ENCODE data around the gene IFT25. TPM values are rescaled to one million over a fixed set of nuclear protein-coding genes. Genes with fewer than 3 reads are reported as not detected.
"Not testable (repeated sequence)": the region's sequence is repeated elsewhere in the genome, so short reads cannot be mapped to it uniquely, and the experiment has no call there.

The IFT25 gene
- total and polyA plus RNA-seq, 8 donors, result 5.9 to 21.5 (median 9.2) TPM

DNA sequence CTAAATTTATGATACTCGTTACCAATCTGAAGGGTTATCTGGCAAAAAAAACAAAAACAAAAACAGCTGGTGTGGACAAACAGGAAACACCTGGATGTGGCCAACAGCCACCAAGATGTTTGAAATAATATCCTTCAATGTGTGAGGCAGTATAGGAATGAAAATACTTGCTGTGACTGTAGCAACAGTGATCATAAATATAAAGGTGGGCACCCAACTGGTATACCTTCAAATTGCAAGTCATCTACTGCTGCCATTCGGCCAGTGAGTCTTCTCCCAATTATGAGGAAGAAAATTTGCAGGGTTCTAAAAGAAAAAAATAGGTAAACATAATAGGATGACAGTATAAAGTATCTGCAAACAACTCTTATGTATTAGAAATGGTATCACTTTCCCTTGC is 56.8 kb downstream of the IFT25 start:
- H3K4me3 ChIP-seq, result peak overlapping the region in 3 of 4 donors; percentile 52 to 99 (median 91)
- peaks cover 0 to 9% (median 5%) of the 10 kb centered on the region in 3 donors for H3K4me1 ChIP-seq
- 31 to 45% methylated on average over 2 of the region's 2 CpGs for WGBS, 2 donors
- peak overlapping the region in 1 of 4 donors; percentile 82 for H3K27ac ChIP-seq
- no peaks in the 10 kb centered on the region for H3K36me3 ChIP-seq
- intact Hi-C loops (cut with DNase I), result loop anchor here in 1 of 3 donors (5.0 kb wide), 1 partner anchor 59 kb away; the partner anchor contains the start of genes IFT25 and LRRC42
- H3K27me3 ChIP-seq, result no peaks in the 10 kb centered on the region
- TF ChIP-seq, protein P1, sequence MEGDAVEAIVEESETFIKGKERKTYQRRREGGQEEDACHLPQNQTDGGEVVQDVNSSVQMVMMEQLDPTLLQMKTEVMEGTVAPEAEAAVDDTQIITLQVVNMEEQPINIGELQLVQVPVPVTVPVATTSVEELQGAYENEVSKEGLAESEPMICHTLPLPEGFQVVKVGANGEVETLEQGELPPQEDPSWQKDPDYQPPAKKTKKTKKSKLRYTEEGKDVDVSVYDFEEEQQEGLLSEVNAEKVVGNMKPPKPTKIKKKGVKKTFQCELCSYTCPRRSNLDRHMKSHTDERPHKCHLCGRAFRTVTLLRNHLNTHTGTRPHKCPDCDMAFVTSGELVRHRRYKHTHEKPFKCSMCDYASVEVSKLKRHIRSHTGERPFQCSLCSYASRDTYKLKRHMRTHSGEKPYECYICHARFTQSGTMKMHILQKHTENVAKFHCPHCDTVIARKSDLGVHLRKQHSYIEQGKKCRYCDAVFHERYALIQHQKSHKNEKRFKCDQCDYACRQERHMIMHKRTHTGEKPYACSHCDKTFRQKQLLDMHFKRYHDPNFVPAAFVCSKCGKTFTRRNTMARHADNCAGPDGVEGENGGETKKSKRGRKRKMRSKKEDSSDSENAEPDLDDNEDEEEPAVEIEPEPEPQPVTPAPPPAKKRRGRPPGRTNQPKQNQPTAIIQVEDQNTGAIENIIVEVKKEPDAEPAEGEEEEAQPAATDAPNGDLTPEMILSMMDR (IDR thresholded peaks at IDR 0.05), result no peak
- no peak for DNase-seq
- no peak for FAIRE-seq
- no peaks in the 10 kb centered on the region for H3K9me3 ChIP-seq
- ATAC-seq, result no peak

DNA sequence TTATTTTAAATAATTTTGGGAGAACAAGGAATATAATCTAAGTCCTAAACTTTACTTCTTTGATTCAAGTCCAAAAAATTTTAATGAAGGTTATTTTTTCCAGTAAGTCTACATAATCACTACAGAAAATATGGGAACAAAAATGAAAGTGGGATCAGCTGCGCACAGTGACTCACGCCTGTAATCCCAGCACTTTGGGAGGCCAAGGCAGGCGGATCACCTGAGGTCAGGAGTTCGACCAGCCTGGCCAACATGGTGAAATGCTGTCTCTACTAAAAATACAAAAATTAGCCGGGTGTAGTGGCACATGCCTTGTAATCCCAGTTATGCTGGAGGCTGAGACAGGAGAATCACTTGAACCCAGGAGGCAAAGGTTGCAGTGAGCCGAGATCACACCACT is 61.9 kb downstream of the IFT25 start:
- H3K4me3 ChIP-seq, DNase-seq, H3K36me3 ChIP-seq, H3K4me1 ChIP-seq, H3K27me3 ChIP-seq, ATAC-seq, H3K27ac ChIP-seq, H3K9me3 ChIP-seq, FAIRE-seq: not testable (repeated sequence)
- 93 to 96% methylated on average over 6 of the region's 6 CpGs for WGBS, 2 donors
- intact Hi-C loops (cut with DNase I), result loop anchor here in 1 of 3 donors (5.0 kb wide), 1 partner anchor 79 kb away; no protein-coding TSS in a partner anchor

DNA sequence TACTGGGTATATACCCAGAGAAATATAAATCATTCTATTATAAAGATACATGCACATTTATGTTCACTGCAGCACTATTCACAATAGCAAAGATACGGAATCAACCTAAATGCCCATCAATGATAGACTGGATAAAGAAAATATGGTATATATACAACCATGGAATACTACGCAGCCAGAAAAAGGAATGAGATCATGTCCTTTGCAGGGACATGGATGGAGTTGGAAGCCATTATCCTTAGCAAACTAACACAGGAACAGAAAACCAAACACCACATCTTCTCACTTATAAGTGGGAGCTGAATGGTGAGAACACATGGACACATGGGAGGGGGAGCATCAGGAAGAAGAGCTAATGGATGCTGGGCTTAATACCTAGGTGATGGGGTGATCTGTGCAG is 63.6 kb downstream of the IFT25 start:
- peaks cover 0 to 14% (median 5%) of the 10 kb centered on the region in 3 donors for H3K36me3 ChIP-seq
- FAIRE-seq, result not testable (repeated sequence)

GRCh38 chr1:53878492-53879105 is 66.9 kb downstream of the IFT25 start:
- intact Hi-C loops (cut with DNase I), result loop anchor here in 1 of 3 donors (10.0 kb wide), 1 partner anchor 936 kb away; no protein-coding TSS in a partner anchor
- no peak for FAIRE-seq
- H3K27me3 ChIP-seq, result no peaks in the 10 kb centered on the region
- peak in 3 of 4 donors; percentile 57 to 74 (median 58) for ATAC-seq
- no peaks in the 10 kb centered on the region for H3K4me1 ChIP-seq
- TF ChIP-seq, protein P1 (IDR thresholded peaks at IDR 0.05), result peak in 3 of 4 donors; percentile 18 to 54 (median 44)
- WGBS, 2 donors, result 41 to 42% methylated on average over 5 of the region's 5 CpGs
- no peaks in the 10 kb centered on the region for H3K9me3 ChIP-seq
- H3K36me3 ChIP-seq, result peaks cover 0 to 14% (median 5%) of the 10 kb centered on the region in 3 donors
- no peak overlapping the region for H3K27ac ChIP-seq
- DNase-seq, result no peak
- no peak overlapping the region for H3K4me3 ChIP-seq

More for the DNA sequence above, 63.6 kb downstream of the IFT25 start:
- not testable (repeated sequence) for H3K9me3 ChIP-seq, ATAC-seq, DNase-seq, H3K4me3 ChIP-seq, H3K27ac ChIP-seq, H3K4me1 ChIP-seq, H3K27me3 ChIP-seq
- WGBS, 2 donors, result 96 to 98% methylated on average over 2 of the region's 2 CpGs
- intact Hi-C loops (cut with DNase I), result loop anchor here in 1 of 3 donors (5.0 kb wide), 1 partner anchor 80 kb away; no protein-coding TSS in a partner anchor

GRCh38 chr1:53875150-53875549 is 70.3 kb downstream of the IFT25 start:
- FAIRE-seq, DNase-seq, H3K27me3 ChIP-seq, ATAC-seq, H3K27ac ChIP-seq, H3K9me3 ChIP-seq, H3K4me3 ChIP-seq, H3K4me1 ChIP-seq: not testable (repeated sequence)
- H3K36me3 ChIP-seq, result peaks cover 0 to 19% (median 4%) of the 10 kb centered on the region in 3 donors
- 84 to 94% methylated on average over 2 of the region's 2 CpGs for WGBS, 2 donors
- intact Hi-C loops (cut with DNase I), result loop anchor here in 1 of 3 donors (10.0 kb wide), 1 partner anchor 940 kb away; no protein-coding TSS in a partner anchor

- 71 to 77% methylated on average over 5 of the region's 5 CpGs for WGBS, 2 donors
- Histone ChIP-seq H3K9me3 (no peaks in the 10 kb centered on the region), H3K27me3 (no peaks in the 10 kb centered on the region), H3K4me1 (no peaks in the 10 kb centered on the region), H3K36me3 (peaks cover 0 to 6% (median 4%) of the 10 kb centered on the region in 3 donors), H3K27ac (no peak overlapping the region), H3K4me3 (no peak overlapping the region)
- DNase-seq, result no peak
- FAIRE-seq, result no peak
- TF ChIP-seq, protein P1 (IDR thresholded peaks at IDR 0.05), result no peak
- no peak for ATAC-seq
- intact Hi-C loops (cut with DNase I), result loop anchor here in 1 of 3 donors (10.0 kb wide), 1 partner anchor 943 kb away; no protein-coding TSS in a partner anchor
These were observed 73.6 kb downstream of the IFT25 start for GRCh38 chr1:53871773-53872484.

Measured in pancreas (tissue), 10 donors.